HEK293 (cell line): ENCODE results near the gene APLP2.

ENCODE experiments used
- HOXD13 ChIP-seq: sonication (generic); formaldehyde crosslinking; IDR thresholded peaks from 2 replicates; pipeline ENCODE4 v1.8.0; 2022; ENCODE audit warnings: missing genetic modification reagents, borderline replicate concordance
- IKZF3 ChIP-seq: fragments of 450-650 bp; IDR thresholded peaks from 2 replicates; pipeline ENCODE4 v1.5.0; 2018; ENCODE audit warnings: missing biosample characterization, mild to moderate bottlenecking, missing genetic modification characterization, moderate library complexity
- PRDM1 ChIP-seq: fragments of 450-650 bp; formaldehyde crosslinking; IDR thresholded peaks from 2 replicates; pipeline ENCODE4; 2016; ENCODE audit warnings: missing biosample characterization, missing genetic modification characterization
- TRIM28 ChIP-seq: IDR thresholded peaks from 2 replicates; pipeline ENCODE4 v1.6.1; 2011; ENCODE audit warnings: low read length, control low read depth, borderline replicate concordance
- YY1 ChIP-seq: fragments of 450-650 bp; formaldehyde crosslinking; IDR thresholded peaks from 2 replicates; pipeline ENCODE4 v1.5.1; 2018; ENCODE audit warnings: missing biosample characterization, missing genetic modification characterization
- ZBTB7A ChIP-seq: fragments of 450-650 bp; formaldehyde crosslinking; IDR thresholded peaks from 2 replicates; pipeline ENCODE4 v1.5.1; 2016; ENCODE audit warnings: low read depth, missing biosample characterization, missing genetic modification characterization
- ZFP41 ChIP-seq: fragments of 450-650 bp; formaldehyde crosslinking; IDR thresholded peaks from 2 replicates; pipeline ENCODE4 v1.5.1; 2016; ENCODE audit warnings: missing biosample characterization, missing genetic modification characterization, borderline replicate concordance
- ZNF157 ChIP-seq: fragments of 450-650 bp; formaldehyde crosslinking; IDR thresholded peaks from 2 replicates; pipeline ENCODE4 v1.5.1; 2016; ENCODE audit warnings: missing biosample characterization, missing genetic modification characterization
- ZNF24 ChIP-seq: fragments of 450-650 bp; formaldehyde crosslinking; IDR thresholded peaks from 2 replicates; pipeline ENCODE4 v1.5.1; 2016; ENCODE audit warnings: missing biosample characterization, missing genetic modification characterization
- ZNF311 ChIP-seq: fragments of 450-650 bp; formaldehyde crosslinking; IDR thresholded peaks from 2 replicates; pipeline ENCODE4 v1.5.1; 2017; ENCODE audit warnings: missing biosample characterization, missing genetic modification characterization, borderline replicate concordance
- ZNF341 ChIP-seq: fragments of 450-650 bp; formaldehyde crosslinking; IDR thresholded peaks from 2 replicates; pipeline ENCODE4; 2016; ENCODE audit warnings: low read depth, missing biosample characterization, missing genetic modification characterization
- ZNF555 ChIP-seq: fragments of 450-650 bp; formaldehyde crosslinking; conservative IDR thresholded peaks from 2 replicates; pipeline ENCODE4 v1.5.1; 2017; ENCODE audit warnings: missing biosample characterization, mild to moderate bottlenecking, missing genetic modification characterization, inconsistent platforms
- ZNF560 ChIP-seq: fragments of 450-650 bp; formaldehyde crosslinking; IDR thresholded peaks from 2 replicates; pipeline ENCODE4 v1.5.1; 2017; ENCODE audit warnings: missing biosample characterization, missing genetic modification characterization, borderline replicate concordance
- ZNF561 ChIP-seq: fragments of 450-650 bp; IDR thresholded peaks from 2 replicates; pipeline ENCODE4 v1.5.1; 2018; ENCODE audit warnings: missing biosample characterization, missing genetic modification characterization, borderline replicate concordance
- ZNF571 ChIP-seq: fragments of 450-650 bp; formaldehyde crosslinking; IDR thresholded peaks from 2 replicates; pipeline ENCODE4 v1.5.0; 2017; ENCODE audit warnings: missing biosample characterization, missing genetic modification characterization
- ZNF792 ChIP-seq: fragments of 450-650 bp; formaldehyde crosslinking; IDR thresholded peaks from 2 replicates; pipeline ENCODE4 v1.5.1; 2016; ENCODE audit warnings: missing biosample characterization, missing genetic modification characterization
- ZSCAN23 ChIP-seq: fragments of 450-650 bp; formaldehyde crosslinking; IDR thresholded peaks from 2 replicates; pipeline ENCODE4 v1.5.1; 2016; ENCODE audit warnings: missing biosample characterization, missing genetic modification characterization
- TF ChIP-seq, protein P1 (sequence below): fragments of 450-650 bp; formaldehyde crosslinking; IDR thresholded peaks from 2 replicates; pipeline ENCODE4 v1.5.1; 2016; ENCODE audit warnings: missing biosample characterization, missing genetic modification characterization
- TF ChIP-seq, protein P2 (sequence below): fragments of 450-650 bp; formaldehyde crosslinking; IDR thresholded peaks from 2 replicates; pipeline ENCODE4 v1.5.1; 2016; ENCODE audit warnings: missing biosample characterization, missing genetic modification characterization
- TF ChIP-seq, protein P3 (sequence below): fragments of 450-650 bp; formaldehyde crosslinking; conservative IDR thresholded peaks from 2 replicates; pipeline ENCODE4 v1.5.1; 2016; ENCODE audit warnings: low read depth, missing biosample characterization, missing genetic modification characterization
- TF ChIP-seq, protein P4 (sequence below): fragments of 450-650 bp; formaldehyde crosslinking; IDR thresholded peaks from 2 replicates; pipeline ENCODE4 v1.5.1; 2016; ENCODE audit warnings: missing biosample characterization, missing genetic modification characterization

Gene APLP2

DNA sequence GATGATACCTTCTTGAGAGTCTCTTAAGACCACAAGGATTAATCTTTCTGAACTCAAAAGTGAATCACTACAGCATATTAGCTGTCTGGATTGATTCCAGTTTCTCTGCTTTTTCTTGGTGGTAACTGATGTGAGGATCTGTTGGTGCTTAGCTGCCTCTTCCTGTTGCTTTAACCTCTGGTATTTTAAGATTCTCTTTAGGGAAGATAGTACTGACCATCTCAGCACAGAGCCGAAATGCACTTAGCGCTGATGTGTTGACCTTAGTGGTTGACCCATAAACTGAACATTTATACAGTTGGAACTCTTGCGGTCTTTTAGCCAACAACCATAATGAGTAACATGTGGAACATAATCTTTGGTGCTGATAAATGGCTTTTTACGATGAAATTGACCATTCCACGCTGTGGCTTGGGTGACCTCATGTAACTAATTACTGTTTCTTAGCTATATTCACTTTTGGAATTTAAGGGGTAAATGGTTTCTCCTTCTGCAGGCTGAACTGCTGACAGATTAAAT, 33.7 kb downstream of the APLP2 start (continued):
- TF ChIP-seq ZNF792 (tag by site-specific recombination) (0 out of 2 replicates have a peak, but pooled peaks have one; percentile 12), ZNF157 (no peak), TRIM28 (peak; percentile 85; the same call in 1 of the 2 replicates), ZSCAN23 (no peak), ZNF571 (tag by site-specific recombination) (no peak), ZNF24 (tag by site-specific recombination) (peak; percentile 36; the same call in 1 of the 2 replicates), ZNF311 (no peak), YY1 (no peak), PRDM1 (tag by site-specific recombination) (no peak), HOXD13 (CRISPR knock-in tag) (peak; percentile 68; the same call in 1 of the 2 replicates), ZNF561 (no peak), ZBTB7A (tag by site-specific recombination) (no peak), ZNF560 (tag by site-specific recombination) (no peak), IKZF3 (tag by site-specific recombination) (peak; percentile 79), ZNF341 (tag by site-specific recombination) (no peak), ZFP41 (tag by site-specific recombination) (no peak), ZNF555 (tag by site-specific recombination) (no peak)
- TF ChIP-seq, protein P1, sequence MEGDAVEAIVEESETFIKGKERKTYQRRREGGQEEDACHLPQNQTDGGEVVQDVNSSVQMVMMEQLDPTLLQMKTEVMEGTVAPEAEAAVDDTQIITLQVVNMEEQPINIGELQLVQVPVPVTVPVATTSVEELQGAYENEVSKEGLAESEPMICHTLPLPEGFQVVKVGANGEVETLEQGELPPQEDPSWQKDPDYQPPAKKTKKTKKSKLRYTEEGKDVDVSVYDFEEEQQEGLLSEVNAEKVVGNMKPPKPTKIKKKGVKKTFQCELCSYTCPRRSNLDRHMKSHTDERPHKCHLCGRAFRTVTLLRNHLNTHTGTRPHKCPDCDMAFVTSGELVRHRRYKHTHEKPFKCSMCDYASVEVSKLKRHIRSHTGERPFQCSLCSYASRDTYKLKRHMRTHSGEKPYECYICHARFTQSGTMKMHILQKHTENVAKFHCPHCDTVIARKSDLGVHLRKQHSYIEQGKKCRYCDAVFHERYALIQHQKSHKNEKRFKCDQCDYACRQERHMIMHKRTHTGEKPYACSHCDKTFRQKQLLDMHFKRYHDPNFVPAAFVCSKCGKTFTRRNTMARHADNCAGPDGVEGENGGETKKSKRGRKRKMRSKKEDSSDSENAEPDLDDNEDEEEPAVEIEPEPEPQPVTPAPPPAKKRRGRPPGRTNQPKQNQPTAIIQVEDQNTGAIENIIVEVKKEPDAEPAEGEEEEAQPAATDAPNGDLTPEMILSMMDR (tag by site-specific recombination): no peak
- TF ChIP-seq, protein P2, sequence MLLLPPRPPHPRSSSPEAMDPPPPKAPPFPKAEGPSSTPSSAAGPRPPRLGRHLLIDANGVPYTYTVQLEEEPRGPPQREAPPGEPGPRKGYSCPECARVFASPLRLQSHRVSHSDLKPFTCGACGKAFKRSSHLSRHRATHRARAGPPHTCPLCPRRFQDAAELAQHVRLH (tag by site-specific recombination): peak; percentile 75
- TF ChIP-seq, protein P3, sequence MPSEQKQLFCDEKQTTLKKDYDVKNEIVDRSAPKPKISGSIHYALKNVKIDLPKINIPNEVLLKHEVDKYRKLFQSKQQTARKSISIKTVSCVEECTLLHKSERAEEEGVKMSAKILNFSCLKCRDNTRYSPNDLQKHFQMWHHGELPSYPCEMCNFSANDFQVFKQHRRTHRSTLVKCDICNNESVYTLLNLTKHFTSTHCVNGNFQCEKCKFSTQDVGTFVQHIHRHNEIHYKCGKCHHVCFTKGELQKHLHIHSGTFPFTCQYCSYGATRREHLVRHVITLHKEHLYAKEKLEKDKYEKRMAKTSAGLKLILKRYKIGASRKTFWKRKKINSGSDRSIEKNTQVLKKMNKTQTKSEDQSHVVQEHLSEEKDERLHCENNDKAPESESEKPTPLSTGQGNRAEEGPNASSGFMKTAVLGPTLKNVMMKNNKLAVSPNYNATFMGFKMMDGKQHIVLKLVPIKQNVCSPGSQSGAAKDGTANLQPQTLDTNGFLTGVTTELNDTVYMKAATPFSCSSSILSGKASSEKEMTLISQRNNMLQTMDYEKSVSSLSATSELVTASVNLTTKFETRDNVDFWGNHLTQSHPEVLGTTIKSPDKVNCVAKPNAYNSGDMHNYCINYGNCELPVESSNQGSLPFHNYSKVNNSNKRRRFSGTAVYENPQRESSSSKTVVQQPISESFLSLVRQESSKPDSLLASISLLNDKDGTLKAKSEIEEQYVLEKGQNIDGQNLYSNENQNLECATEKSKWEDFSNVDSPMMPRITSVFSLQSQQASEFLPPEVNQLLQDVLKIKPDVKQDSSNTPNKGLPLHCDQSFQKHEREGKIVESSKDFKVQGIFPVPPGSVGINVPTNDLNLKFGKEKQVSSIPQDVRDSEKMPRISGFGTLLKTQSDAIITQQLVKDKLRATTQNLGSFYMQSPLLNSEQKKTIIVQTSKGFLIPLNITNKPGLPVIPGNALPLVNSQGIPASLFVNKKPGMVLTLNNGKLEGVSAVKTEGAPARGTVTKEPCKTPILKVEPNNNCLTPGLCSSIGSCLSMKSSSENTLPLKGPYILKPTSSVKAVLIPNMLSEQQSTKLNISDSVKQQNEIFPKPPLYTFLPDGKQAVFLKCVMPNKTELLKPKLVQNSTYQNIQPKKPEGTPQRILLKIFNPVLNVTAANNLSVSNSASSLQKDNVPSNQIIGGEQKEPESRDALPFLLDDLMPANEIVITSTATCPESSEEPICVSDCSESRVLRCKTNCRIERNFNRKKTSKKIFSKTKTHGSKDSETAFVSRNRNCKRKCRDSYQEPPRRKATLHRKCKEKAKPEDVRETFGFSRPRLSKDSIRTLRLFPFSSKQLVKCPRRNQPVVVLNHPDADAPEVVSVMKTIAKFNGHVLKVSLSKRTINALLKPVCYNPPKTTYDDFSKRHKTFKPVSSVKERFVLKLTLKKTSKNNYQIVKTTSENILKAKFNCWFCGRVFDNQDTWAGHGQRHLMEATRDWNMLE (tag by site-specific recombination): no peak
- TF ChIP-seq, protein P4, sequence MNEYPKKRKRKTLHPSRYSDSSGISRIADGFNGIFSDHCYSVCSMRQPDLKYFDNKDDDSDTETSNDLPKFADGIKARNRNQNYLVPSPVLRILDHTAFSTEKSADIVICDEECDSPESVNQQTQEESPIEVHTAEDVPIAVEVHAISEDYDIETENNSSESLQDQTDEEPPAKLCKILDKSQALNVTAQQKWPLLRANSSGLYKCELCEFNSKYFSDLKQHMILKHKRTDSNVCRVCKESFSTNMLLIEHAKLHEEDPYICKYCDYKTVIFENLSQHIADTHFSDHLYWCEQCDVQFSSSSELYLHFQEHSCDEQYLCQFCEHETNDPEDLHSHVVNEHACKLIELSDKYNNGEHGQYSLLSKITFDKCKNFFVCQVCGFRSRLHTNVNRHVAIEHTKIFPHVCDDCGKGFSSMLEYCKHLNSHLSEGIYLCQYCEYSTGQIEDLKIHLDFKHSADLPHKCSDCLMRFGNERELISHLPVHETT (tag by site-specific recombination): peak; percentile 58; the same call in 1 of the 2 replicates
